Measurements from ENCODE around the gene RIC8B.
"Not testable (repeated sequence)": the region's sequence is repeated elsewhere in the genome, so short reads cannot be mapped to it uniquely, and the experiment has no call there.

Gene RIC8B, protein sequence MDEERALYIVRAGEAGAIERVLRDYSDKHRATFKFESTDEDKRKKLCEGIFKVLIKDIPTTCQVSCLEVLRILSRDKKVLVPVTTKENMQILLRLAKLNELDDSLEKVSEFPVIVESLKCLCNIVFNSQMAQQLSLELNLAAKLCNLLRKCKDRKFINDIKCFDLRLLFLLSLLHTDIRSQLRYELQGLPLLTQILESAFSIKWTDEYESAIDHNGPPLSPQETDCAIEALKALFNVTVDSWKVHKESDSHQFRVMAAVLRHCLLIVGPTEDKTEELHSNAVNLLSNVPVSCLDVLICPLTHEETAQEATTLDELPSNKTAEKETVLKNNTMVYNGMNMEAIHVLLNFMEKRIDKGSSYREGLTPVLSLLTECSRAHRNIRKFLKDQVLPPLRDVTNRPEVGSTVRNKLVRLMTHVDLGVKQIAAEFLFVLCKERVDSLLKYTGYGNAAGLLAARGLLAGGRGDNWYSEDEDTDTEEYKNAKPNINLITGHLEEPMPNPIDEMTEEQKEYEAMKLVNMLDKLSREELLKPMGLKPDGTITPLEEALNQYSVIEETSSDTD

DNA sequence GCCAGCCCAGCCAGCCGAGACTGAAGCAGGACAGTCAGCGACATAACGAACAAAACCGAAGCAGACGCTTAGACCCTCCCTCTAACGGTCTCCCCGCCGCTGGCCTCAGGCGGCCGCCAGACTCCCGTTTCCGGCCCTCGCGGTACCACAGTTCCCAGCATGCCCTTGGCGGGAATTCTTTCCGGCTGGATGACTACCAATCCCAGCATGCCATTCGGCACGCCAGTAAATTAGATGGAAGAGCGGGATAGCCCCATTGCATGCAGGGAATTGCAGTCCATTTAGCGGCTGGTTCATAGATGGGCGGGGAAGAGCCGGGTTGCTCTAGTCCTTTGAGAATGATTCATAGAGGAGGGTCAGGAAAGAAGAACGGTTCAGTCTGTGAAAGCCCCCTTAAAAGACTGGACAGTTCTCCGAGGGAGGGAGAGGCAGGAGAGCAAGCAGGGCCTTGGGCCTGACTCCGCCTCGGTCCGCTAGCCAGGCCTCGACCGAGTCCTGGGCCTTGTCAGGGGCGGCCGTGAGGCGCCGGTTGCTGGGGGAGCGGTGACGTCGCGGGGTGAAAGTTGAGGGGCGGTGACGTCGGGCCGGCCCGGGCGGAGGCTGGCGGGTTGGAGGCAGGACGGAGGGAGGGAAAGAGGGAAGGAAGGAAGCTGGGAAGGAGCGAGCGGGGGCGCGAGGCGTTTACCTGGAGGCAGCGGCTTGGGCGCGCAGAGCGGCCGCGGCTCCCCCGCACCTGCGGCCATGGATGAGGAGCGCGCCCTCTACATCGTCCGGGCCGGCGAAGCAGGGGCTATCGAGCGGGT lies at the start of gene RIC8B:
RIC8B (plus strand) TSS at position 678 of the 803 bp plus-strand sequence; CDS start at position 742, 64 bp downstream.
- DNase-seq, result peak; percentile 97

DNA sequence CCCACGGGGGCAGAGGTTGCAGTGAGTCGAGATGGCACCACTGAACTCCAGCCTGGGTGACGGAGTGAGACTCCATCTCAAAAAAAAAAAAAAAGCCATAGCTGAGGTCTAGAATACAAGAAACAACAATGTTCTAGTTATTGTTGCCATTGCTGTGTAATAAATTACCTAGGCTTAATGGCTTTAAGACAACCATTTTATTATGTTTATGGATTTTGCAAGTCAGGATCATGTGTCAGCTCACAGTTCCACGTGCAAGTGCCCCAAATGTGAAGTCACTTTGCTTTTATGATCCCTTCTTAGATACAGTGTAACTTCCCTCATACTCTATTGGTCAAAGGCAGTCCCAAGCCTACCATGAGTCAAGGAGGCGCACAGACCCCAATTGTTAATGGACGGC lies 49.5 kb upstream of the RIC8B start:
- no peak for DNase-seq

DNA sequence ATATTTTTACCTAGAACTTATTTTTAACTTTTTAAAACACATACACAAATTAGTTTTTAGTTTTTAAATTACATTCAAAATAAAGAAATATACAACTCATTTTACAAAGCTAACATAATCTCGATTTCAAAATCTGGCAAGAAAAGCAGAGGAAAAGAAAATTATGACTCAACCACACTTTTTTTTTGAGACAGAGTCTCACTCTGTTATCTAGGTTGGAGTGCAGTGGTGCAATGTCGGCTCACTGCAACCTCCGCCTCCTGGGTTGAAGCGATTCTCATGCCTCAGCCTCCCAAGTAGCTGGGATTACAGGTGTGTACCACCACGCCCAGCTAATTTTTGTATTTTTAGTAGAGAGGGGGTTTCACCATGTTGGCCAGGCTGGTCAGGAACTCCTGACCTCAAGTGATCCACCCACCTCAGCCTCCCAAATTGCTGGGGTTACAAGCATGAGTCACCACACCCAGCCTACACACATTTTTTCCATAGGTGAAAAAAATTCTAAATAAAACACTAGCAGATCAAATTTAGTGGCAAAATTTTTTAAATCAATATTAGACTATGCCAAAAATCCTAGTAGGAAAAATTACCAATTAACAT lies 47.8 kb upstream of the RIC8B start:
- DNase-seq, result not testable (repeated sequence)

DNA sequence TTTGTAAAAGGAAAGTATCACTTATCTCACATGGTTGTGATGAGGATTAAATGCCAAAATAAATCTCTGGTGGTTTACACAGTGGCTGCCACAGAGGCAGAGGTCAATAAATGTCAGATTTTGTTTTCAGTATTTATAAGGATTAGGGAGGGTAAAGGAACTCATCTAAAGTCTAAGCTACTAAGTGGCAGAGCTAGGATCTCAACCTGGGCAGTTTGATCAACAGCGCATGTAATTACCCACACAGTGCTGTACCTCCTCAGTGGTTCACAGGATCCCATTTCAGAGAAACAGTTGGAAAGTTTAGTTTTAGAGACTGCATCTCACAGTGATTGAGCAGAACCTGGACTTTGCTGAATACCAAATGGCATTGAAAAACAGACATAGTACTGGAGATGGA lies 44.9 kb upstream of the RIC8B start:
- no peak for DNase-seq

DNA sequence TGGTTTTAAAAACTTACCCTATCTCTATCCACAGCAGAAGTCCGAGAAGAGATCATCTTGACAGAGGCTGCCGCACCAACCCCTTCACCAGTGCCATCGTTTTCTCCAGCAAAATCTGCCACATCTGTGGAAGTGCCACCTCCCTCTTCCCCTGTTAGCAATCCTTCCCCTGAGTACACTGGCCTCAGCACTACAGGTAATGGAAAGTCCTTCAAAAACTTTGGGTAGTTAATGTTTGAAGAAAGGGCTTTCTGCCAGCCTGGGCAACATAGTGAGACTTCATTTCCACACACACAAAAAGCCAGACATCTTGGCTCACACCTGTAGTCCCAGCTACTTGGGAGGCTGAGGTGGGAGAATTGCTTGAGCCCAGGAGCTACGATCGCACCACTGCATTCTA lies 41.6 kb upstream of the RIC8B start:
- DNase-seq, result no peak

DNA sequence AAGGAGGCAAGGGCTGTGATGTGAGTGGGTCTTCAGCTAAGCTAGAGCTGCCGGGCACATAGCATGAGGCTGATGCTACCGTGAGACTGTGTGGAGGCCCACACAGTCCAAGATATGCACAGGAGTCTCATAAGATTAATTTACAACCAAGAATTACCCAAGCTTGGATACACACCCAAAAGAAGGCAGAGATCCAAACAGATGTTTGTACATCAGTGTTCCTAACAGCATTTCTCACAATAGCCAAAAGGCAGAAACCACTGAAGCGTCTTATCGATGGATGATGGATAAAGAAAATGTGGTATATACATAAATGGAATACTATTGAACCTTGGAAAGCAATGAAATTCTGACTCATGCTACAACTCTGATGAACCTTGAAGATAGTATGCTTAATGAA lies 40.8 kb upstream of the RIC8B start:
- no peak for DNase-seq

DNA sequence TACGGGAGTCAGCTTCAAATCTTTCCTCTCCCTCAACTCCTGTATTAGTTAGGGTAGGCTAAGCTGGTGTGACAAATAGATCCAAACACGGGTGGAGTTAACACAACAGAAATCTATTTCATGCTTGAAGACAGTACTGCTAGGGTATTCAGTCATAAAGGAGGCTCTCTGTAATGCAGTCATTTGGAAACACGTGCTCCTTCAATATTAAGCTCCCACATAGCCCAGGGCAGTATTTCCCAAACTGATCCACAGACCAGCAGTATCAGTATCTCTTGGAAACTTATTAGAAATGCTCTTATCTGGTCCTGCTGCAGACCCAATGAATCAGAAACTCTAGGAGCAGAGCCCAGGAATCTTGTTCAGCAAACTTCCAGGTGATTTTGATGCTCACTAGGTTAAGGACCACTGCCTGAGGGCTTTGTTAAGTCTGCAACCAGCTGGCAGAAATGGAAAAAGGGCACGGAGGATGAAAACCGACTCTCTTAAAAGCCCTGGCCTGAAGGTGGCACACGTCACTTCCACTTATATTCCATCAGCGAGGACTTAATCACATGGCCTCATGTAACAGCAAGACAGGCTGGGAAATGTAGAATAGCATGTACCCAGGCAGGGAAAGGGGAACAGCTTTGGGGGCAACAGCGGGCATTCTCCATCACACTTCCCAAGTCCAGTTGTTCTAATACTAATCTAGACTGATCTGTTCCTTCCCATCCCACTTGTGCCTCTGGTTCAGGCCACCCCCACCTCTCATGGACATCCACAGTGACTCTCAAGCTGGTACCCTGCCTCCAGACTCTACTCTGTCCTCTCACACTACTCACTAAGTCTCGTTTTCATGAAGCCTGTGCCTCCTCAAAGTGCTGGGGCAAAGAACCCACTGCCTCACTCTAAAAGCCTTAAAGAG lies 38.2 kb upstream of the RIC8B start:
- no peak for DNase-seq

DNA sequence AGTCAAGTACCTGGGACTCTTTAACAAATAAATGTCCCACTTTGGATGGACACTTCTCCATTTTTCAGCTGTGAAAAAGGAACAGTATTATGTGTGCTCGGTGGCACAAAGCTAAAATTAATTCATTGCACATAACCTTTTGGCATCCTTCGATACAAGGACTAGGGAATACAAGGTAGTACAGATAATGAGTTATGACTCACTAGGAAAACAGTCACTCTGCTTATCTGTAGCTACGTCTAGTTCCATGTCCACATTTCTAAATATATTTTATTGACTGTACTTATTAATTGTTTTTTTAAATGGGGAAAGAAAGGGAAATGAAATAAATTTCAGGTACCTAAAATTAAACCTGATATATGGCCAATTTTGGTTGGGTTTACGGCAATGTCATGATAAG lies 35.2 kb upstream of the RIC8B start:
- DNase-seq, result no peak

DNA sequence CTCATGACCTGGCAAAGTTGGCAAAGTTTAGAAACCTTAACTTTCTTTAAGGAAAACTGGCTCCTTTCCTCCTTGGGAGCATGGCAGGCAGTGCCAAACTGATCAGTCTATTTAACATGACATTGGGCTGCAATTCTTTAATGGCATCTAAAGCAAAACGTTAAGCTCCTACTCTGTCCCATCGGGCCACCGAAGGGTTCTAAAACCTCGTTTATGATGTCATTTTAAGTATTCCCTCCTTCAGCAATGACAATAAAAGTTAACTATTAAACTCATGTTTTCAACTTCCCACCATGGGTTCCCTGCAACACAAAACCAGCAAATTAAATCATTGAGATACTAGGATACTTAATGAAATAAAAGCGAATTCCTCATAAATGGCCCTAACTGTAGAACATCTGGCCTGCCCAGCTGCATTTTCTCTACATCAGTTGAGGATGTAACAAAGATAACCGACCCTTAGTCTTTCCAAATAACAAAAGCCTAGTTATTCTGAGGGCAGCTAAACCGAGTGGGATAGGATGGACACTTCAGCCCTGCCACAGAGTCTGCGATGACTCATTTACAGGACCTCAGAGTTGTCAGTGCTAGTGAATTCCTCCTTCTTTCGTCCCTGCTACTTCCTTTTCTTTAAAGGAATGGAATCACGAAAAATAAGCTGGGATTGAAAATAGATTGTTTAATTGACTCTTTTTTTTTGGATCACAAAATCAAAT lies 34.5 kb upstream of the RIC8B start:
- no peak for DNase-seq

DNA sequence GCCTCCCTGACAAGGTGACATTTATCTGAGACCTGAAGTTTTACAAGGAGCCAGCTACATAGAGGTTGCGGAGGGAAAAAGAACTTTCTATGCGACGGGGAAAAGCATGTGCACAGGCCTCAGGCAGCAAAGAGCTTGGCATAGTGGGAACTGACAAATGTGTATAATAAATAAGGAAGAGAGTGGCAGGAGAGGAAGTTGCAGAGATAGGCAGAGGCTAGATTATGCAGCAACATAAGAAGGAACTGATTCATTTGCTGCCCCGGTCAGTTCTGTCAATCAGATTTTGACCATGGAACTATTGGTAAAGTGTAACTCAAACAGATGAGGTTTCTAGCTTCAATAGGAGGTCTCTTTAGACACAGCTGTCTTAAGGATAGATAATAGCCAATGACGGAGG lies 33.7 kb upstream of the RIC8B start:
- no peak for DNase-seq

DNA sequence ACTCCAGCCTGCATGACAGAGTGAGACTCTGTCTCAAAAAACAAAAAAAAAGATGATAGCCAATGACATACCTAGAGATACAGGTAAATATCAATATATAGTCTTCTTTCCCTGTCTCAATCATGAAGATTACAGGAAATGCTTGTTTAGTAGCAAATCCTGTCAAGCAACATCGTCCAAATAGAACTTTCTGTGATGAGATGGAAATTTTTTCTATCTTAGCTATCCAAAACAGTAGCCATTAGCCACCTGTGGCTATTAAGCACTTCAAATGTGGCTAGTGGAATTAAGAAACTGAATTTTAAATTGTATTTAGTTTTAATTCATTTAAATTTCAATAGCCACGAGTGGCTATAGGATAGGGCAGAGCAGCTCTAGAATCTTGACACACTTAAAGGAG lies 33.2 kb upstream of the RIC8B start:
- DNase-seq, result no peak

DNA sequence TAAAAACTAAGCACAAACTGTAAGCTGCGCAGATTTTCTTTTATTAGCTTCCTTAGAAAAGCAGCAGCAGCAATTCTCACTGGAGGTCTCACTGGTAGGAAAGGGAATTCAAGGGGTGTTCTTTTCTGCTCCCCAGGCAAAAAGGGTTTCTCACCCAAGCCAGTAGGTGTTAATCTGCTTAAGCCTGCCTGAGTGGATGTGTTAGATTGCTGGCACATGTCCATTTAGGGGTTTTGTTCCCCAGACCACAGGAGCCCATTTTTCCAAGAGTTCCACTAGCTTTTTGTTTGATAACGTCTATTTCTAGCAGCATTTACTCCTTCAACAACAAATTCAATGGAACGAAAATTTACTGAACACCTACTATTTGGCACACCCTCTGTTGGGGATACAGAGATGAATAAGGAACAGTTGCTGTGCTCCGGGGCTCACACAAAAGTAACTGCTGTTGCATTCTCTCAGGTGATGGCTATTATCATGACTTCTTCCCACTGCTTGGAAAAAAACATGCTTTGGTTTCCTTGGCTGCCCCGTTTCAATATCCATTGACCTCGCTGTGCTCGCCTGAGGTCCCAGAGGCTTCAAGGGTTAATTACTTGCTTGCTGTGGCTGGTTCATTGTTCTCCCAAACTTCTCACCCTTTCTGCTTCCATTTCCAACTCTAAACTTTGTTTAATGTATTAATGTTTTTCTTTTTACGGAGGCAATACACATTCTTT lies 31.1 kb upstream of the RIC8B start:
- DNase-seq, result no peak

DNA sequence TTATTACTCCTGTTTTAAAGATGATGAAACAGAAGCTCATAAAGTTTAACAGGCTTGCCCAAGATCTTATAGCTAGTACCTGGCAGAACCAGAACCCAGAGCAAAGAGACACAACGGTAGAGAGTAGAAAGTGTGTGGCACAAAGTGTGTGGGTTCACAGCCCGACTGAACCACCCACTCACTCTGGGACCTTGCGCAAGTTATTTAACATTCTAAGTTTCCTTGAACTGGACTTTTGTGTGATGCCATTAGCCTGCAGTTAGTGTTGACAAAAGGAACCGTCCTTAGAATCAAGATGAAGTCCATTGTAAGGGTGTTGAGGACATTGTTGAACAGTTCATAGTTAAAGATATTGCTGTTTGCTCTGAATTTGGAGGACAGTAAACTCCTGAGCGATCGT lies 29.9 kb upstream of the RIC8B start:
- no peak for DNase-seq

DNA sequence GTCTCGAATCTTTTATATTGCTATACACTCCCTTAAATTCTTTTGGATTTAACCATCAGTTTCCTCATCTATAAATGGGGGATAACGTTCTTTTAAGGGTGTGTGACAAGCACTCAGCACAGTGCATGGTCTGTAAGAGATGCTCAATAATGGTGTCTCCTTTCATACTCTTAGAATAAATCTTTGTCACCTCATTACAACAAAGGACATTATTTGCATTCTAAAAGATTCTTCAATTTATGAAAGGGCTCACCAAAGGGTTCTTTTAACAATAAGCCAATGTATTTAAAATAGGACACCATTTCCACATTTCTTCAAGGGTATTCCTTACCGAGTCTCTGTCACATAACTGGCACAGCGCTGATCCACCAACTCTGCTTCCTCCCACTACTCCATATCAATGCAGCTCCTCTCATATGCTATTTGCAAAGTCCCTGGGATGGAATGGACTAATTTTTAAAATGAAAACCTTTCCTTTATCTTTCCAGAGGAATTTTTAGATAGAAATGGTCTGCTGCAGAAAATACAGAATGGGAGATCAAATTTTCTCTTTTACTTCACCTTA lies 29.2 kb upstream of the RIC8B start:
- DNase-seq, result no peak

DNA sequence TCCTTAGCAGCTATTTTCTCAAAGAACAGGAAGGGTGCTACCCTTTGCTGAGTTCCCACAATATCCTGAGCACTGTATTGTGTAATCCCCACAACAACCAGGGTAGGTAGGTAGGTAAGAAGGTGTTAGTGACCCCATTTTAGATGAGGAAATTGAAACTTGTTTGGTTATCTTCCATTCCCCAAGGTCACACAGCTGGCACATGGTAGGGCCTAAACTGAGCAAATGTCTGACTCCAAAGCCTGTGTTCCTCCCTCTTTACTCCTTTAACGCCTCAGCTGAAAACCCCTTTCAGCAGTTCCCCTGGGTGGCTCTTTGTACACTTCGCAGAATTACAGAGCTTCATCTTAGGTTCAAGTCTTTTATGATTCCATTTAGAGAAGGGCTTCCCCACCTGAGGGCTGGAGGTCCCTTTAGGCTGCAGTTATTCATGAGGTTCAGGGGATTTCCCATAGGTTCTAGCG lies 26.5 kb upstream of the RIC8B start:
- no peak for DNase-seq

DNA sequence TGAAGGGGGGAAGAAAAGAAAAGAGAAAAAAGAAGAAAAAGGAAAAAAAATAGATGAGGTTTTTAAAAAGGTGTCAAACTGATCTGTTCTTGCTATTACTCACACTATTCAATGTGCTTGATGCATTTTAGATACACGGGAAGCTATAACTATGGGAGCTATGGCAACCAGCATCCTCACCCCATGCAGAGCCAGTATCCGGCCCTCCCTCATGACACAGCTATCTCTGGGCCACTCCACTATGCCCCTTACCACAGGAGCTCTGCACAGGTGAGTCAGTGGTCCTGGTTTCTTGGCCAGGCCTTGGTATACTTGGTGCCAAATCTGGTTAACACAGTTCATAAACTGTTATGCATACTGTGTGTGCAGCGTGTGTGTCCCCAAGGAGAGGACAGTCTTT lies 24.0 kb upstream of the RIC8B start:
- DNase-seq, result no peak

DNA sequence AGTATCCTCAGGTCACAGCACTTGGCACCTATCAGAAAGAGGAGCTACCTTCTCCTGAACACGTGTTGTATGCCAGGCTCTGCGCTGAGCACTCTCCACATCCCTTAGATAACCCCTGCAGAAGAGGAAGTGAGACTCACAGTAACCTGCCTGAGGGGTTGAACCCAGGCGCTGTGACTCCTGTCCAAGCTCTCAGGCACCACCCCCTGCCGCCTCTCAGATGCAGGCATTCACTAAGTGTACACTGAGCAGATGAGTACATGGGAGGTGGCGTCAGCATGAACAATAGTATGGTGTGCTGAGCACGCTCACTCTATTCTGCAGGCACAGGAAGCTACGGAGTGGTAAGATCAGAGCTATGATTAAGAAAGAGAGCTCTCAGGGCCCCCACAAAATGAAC lies 21.0 kb upstream of the RIC8B start:
- no peak for DNase-seq

DNA sequence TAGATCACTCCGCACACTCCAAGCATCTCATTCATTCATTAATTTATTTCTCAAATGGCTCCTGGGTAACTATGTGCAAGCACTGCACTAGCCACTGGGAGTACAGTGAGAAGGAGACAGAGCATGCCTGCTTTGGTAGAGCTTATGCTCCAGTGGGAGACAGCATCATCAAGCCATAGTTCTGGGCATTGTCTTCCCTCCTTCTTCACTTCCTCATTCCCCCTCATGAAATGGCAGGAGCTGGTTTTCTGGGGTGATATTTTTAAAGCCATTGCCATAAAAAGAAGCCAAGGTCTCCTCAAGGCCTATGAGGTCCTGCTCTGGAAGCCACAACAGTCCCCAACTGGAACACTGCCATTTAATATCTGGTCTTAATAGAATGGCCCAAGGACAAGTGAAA lies 20.2 kb upstream of the RIC8B start:
- DNase-seq, result no peak

DNA sequence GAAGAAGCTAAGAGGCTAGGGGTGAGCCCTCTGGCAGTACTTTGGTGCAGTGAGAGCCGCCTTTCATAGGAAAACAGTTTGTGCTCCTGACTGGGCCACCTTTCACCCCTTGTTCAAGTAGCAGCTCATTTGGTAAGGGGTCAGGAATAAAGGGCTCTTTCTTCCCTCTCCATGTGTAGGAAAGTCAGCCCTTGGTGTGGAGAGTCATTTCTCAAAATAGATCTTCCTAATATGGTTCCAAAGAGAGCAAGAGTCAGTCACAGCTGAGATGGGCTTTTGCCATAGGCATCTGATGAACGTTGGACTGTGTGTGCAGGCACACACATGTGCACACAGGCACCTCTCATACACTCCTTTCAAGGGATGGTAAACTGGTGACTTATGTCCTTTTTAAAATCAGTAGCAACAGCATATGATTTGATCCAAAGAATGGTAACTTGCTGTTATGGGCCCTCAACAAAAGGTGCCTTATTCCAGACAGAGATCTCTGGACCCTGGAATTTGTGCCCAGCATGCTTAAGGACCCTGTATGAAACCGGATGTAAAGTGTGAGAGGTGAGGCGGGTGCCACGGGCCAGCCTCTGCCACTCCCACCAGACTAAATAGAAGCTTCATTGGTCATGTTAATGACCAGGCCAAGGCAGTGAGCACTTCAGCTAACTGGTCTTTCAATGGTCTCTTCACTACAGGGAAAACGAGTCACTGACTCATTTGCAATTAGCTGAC lies 16.7 kb upstream of the RIC8B start:
- no peak for DNase-seq
